HepG2 (cell line): ENCODE measurements around the gene MBD4. TPM values are rescaled to one million over a fixed set of nuclear protein-coding genes. Genes with fewer than 3 reads are reported as not detected.

ENCODE experiments used
- ATAC-seq: fragments of 200-7000 bp; cut with Tn5 transposase; 3 replicates; pipeline ENCODE4 v1.9.1; 2020; ENCODE audit warnings: mild to moderate bottlenecking, moderate library complexity
- BruUV-seq: library from RNA; stranded (reverse); fragments of 400-500 nt; replicated peaks from 2 replicates; lab custom pipeline; 2021; lab: Mats Ljungman, UMichigan
- CTCF ChIA-PET: fragments of 300-600 bp; formaldehyde crosslinking; extraction: SDS; loops from one replicate; lab custom pipeline; 2021; ENCODE audit warnings: low total read pairs, inconsistent platforms, low intra/inter-chr PET ratio; lab: Yijun Ruan, JAX
- POLR2A ChIA-PET: fragments of 350-600 bp; sonication (Branson Sonifier 250); formaldehyde crosslinking; loops from one replicate; lab custom pipeline; 2020; ENCODE audit warnings: antibody characterized with exemption, inconsistent platforms; lab: Yijun Ruan, JAX
- DNase-seq: peaks from one replicate; pipeline ENCODE4 v3.0.0-alpha.2; 2015; ENCODE audit warnings: low spot score
- FAIRE-seq: peaks from 3 replicates; lab custom pipeline; 2011; peaks lifted over from hg19 to GRCh38; lab: Jason Lieb, UNC
- H2AFZ ChIP-seq: one replicate; pipeline ENCODE4 v1.6.1; 2011; ENCODE audit warnings: low read length, inconsistent platforms
- H3K27ac ChIP-seq: fragments of 300-600 bp; 3 replicates; pipeline ENCODE4 v1.8.0; 2011; ENCODE audit warnings: mixed run types, mild to moderate bottlenecking, mixed read lengths, low read length, inconsistent platforms; ENCODE audit not compliant: insufficient read depth; ENCODE audit errors: extremely low read length
- H3K27me3 ChIP-seq, 2 experiments: fragments of 200-600 bp in 1 of 2; 2 replicates in 1 of 2; 3 replicates in 1 of 2; pipeline versions ENCODE4 v1.6.0 to v1.8.0; 2011; ENCODE audit warnings: low read length in 2 of 2, mild to moderate bottlenecking in 2 of 2, moderate library complexity in 2 of 2, inconsistent platforms in 1 of 2; ENCODE audit not compliant: insufficient read depth in 2 of 2, control insufficient read depth in 1 of 2
- H3K36me3 ChIP-seq, 2 experiments: fragments of 200-600 bp in 1 of 2; replicated peaks in 1 of 2; 2 replicates in 1 of 2; 3 replicates in 1 of 2; pipeline versions ENCODE4 v1.5.1 to v1.8.0; 2011; ENCODE audit warnings: low read length in 2 of 2, inconsistent platforms in 1 of 2; ENCODE audit not compliant: insufficient read depth in 2 of 2, control insufficient read depth in 1 of 2
- H3K4me1 ChIP-seq: 2 replicates; pipeline ENCODE4 v1.5.1; 2012; ENCODE audit warnings: low read length, inconsistent platforms; ENCODE audit not compliant: insufficient read depth
- H3K4me2 ChIP-seq: 2 replicates; pipeline ENCODE4 v1.6.0; 2011; ENCODE audit warnings: low read depth, low read length, inconsistent platforms
- H3K4me3 ChIP-seq, 3 experiments: fragments of 200-600 bp in 1 of 3; sonication (generic), shearing (Covaris generic) in 1 of 3; replicated peaks in 1 of 3; 2 replicates each; pipeline ENCODE4 v1.5.1; 2011 to 2016; ENCODE audit warnings: low read length in 3 of 3, inconsistent platforms in 2 of 3, low read depth in 2 of 3, mild to moderate bottlenecking in 2 of 3, control low read depth in 1 of 3, mixed read lengths in 1 of 3; ENCODE audit not compliant: insufficient read depth in 1 of 3
- H3K79me2 ChIP-seq: one replicate; pipeline ENCODE4 v1.6.1; 2011; ENCODE audit warnings: low read length, inconsistent platforms; ENCODE audit not compliant: insufficient read depth
- H3K9ac ChIP-seq: 2 replicates; pipeline ENCODE4 v1.6.0; 2011; ENCODE audit warnings: mild to moderate bottlenecking, low read depth, low read length, inconsistent platforms; ENCODE audit not compliant: insufficient read depth
- H3K9me3 ChIP-seq: 2 replicates; pipeline ENCODE4 v1.5.1; 2012; ENCODE audit warnings: mild to moderate bottlenecking, low read length
- H4K20me1 ChIP-seq: 2 replicates; pipeline ENCODE4 v1.6.0; 2011; ENCODE audit warnings: inconsistent platforms, mild to moderate bottlenecking, low read length, moderate library complexity; ENCODE audit not compliant: insufficient read depth
- ARNT ChIP-seq: fragments of 450-650 bp; IDR thresholded peaks from 2 replicates; pipeline ENCODE4 v1.6.1; 2017
- CBX2 ChIP-seq, 2 experiments: fragments of 200-600 bp in 1 of 2; sonication (generic); formaldehyde crosslinking in 1 of 2; IDR thresholded peaks; 2 replicates each; pipeline versions ENCODE4 v1.7.0 to v1.8.1; 2018 to 2022; ENCODE audit warnings: low read depth in 2 of 2, low read length in 1 of 2, mild to moderate bottlenecking in 1 of 2, missing genetic modification reagents in 1 of 2
- MTERF4 ChIP-seq: sonication (generic); formaldehyde crosslinking; IDR thresholded peaks from 2 replicates; pipeline ENCODE4 v1.8.0; 2023; ENCODE audit warnings: mild to moderate bottlenecking, missing genetic modification reagents
- PBX2 ChIP-seq: IDR thresholded peaks from 2 replicates; pipeline ENCODE4 v1.6.1; 2016; ENCODE audit warnings: control low read depth
- SP2 ChIP-seq: sonication (generic); formaldehyde crosslinking; IDR thresholded peaks from 2 replicates; pipeline ENCODE4 v1.5.1; 2020; ENCODE audit warnings: mild to moderate bottlenecking, missing genetic modification reagents
- ZNF362 ChIP-seq: sonication (generic); formaldehyde crosslinking; IDR thresholded peaks from 2 replicates; pipeline ENCODE4 v1.4.0; 2020; ENCODE audit warnings: missing genetic modification reagents, mild to moderate bottlenecking, borderline replicate concordance
- ZSCAN31 ChIP-seq: sonication (generic); formaldehyde crosslinking; IDR thresholded peaks from 2 replicates; pipeline ENCODE4 v1.5.0; 2020; ENCODE audit warnings: low read depth, mild to moderate bottlenecking, missing genetic modification reagents
- WGBS: methylation state at CpG from one replicate; pipeline ENCODE4 v1.1.6; 2017; ENCODE audit warnings: low lambda C conversion rate; 5-methylcytosine and 5-hydroxymethylcytosine counted together
- in situ Hi-C: cut with HindIII; loops from 2 replicates; pipeline ENCODE4 v1.10.0; 2017; ENCODE audit warnings: low pct_unique_long_range_greater_than_20kb; ENCODE audit not compliant: extremely low pct_ligation_motif_present
- intact Hi-C: fragments of 100-400 bp; cut with micrococcal nuclease; formaldehyde crosslinking; loops from one replicate; pipeline ENCODE4 v1.10.0; 2022; ENCODE audit not compliant: unreplicated experiment
- polyA plus RNA-seq, 8 experiments: library from polyadenylated mRNA; depleted of rRNA in 3 of 8; stranded (reverse) in 7 of 8; unstranded in 1 of 8; fragments of >200 nt; fragmentation: Illumina TruSeq in 4 of 8; extraction: Trizol in 4 of 8; gene quantifications; 2 replicates each; pipeline versions ENCODE4 v1.2.1 to v1.2.3, GENCODE V29; 2011 to 2016; ENCODE audit warnings: low read depth in 4 of 8, missing spikeins in 1 of 8, mixed read lengths in 1 of 8; ENCODE audit not compliant: insufficient read depth in 1 of 8
- total RNA-seq, 5 experiments: library from RNA; depleted of rRNA; stranded (reverse); fragments of >200 nt; fragmentation: Illumina TruSeq; extraction: Trizol; gene quantifications; 2 replicates each; pipeline ENCODE4 v1.2.3, GENCODE V29; 2016; ENCODE audit warnings: low read depth in 1 of 5
- TF ChIP-seq, protein P1 (sequence below): IDR thresholded peaks from 2 replicates; pipeline ENCODE4 v1.6.1; 2016
- TF ChIP-seq, protein P2 (sequence below): IDR thresholded peaks from 2 replicates; pipeline ENCODE4 v1.6.1; 2016; ENCODE audit warnings: low read depth, missing genetic modification reagents, missing compliant biosample characterization
- TF ChIP-seq, protein P3 (sequence below): sonication (generic); formaldehyde crosslinking; IDR thresholded peaks from 2 replicates; pipeline ENCODE4 v1.5.1; 2020; ENCODE audit warnings: mild to moderate bottlenecking, missing genetic modification reagents, moderate library complexity

The MBD4 gene
- total and polyA plus RNA-seq, 2 of the 13 experiments (the other 11 are each of a cell fraction or from before 2014, with no cell fraction given): 14.9 to 25.3 TPM

DNA sequence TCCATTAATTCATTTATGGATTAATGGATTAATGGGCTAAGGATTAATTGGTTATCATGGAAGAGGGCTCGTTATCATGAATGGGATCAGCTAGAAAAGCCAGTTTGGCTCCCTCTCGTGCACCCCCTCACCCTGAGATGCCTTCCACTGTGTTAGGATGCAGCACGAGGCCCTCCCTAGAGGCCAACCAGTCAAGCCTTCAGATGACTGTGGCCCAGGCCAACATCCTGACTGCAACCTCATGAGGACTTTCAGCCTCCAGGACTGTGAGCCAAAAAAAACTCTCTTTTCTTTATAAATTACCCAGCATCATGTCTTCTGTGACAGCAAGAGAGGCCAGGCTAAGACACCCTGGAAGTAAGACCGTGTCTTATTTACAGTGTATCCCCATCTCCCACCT is 20.3 kb downstream of the MBD4 start:
- ATAC-seq: no peak
- no peaks in the 10 kb centered on the region for H4K20me1 ChIP-seq
- TF ChIP-seq CBX2 (IDR thresholded peaks at IDR 0.05; ENCODE audit: low read depth, low read length) (no peak), CBX2 (CRISPR knock-in tag; IDR thresholded peaks at IDR 0.05; ENCODE audit: low read depth) (no peak), MTERF4 (no peak), ZSCAN31 (CRISPR knock-in tag) (no peak), ZNF362 (no peak), SP2 (no peak), PBX2 (CRISPR knock-in tag) (no peak), ARNT (no peak)
- TF ChIP-seq, protein P1, sequence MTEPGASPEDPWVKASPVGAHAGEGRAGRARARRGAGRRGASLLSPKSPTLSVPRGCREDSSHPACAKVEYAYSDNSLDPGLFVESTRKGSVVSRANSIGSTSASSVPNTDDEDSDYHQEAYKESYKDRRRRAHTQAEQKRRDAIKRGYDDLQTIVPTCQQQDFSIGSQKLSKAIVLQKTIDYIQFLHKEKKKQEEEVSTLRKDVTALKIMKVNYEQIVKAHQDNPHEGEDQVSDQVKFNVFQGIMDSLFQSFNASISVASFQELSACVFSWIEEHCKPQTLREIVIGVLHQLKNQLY (CRISPR knock-in tag): no peak
- TF ChIP-seq, protein P2, sequence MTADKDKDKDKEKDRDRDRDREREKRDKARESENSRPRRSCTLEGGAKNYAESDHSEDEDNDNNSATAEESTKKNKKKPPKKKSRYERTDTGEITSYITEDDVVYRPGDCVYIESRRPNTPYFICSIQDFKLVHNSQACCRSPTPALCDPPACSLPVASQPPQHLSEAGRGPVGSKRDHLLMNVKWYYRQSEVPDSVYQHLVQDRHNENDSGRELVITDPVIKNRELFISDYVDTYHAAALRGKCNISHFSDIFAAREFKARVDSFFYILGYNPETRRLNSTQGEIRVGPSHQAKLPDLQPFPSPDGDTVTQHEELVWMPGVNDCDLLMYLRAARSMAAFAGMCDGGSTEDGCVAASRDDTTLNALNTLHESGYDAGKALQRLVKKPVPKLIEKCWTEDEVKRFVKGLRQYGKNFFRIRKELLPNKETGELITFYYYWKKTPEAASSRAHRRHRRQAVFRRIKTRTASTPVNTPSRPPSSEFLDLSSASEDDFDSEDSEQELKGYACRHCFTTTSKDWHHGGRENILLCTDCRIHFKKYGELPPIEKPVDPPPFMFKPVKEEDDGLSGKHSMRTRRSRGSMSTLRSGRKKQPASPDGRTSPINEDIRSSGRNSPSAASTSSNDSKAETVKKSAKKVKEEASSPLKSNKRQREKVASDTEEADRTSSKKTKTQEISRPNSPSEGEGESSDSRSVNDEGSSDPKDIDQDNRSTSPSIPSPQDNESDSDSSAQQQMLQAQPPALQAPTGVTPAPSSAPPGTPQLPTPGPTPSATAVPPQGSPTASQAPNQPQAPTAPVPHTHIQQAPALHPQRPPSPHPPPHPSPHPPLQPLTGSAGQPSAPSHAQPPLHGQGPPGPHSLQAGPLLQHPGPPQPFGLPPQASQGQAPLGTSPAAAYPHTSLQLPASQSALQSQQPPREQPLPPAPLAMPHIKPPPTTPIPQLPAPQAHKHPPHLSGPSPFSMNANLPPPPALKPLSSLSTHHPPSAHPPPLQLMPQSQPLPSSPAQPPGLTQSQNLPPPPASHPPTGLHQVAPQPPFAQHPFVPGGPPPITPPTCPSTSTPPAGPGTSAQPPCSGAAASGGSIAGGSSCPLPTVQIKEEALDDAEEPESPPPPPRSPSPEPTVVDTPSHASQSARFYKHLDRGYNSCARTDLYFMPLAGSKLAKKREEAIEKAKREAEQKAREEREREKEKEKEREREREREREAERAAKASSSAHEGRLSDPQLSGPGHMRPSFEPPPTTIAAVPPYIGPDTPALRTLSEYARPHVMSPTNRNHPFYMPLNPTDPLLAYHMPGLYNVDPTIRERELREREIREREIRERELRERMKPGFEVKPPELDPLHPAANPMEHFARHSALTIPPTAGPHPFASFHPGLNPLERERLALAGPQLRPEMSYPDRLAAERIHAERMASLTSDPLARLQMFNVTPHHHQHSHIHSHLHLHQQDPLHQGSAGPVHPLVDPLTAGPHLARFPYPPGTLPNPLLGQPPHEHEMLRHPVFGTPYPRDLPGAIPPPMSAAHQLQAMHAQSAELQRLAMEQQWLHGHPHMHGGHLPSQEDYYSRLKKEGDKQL (CRISPR knock-in tag): no peak
- TF ChIP-seq, protein P3, sequence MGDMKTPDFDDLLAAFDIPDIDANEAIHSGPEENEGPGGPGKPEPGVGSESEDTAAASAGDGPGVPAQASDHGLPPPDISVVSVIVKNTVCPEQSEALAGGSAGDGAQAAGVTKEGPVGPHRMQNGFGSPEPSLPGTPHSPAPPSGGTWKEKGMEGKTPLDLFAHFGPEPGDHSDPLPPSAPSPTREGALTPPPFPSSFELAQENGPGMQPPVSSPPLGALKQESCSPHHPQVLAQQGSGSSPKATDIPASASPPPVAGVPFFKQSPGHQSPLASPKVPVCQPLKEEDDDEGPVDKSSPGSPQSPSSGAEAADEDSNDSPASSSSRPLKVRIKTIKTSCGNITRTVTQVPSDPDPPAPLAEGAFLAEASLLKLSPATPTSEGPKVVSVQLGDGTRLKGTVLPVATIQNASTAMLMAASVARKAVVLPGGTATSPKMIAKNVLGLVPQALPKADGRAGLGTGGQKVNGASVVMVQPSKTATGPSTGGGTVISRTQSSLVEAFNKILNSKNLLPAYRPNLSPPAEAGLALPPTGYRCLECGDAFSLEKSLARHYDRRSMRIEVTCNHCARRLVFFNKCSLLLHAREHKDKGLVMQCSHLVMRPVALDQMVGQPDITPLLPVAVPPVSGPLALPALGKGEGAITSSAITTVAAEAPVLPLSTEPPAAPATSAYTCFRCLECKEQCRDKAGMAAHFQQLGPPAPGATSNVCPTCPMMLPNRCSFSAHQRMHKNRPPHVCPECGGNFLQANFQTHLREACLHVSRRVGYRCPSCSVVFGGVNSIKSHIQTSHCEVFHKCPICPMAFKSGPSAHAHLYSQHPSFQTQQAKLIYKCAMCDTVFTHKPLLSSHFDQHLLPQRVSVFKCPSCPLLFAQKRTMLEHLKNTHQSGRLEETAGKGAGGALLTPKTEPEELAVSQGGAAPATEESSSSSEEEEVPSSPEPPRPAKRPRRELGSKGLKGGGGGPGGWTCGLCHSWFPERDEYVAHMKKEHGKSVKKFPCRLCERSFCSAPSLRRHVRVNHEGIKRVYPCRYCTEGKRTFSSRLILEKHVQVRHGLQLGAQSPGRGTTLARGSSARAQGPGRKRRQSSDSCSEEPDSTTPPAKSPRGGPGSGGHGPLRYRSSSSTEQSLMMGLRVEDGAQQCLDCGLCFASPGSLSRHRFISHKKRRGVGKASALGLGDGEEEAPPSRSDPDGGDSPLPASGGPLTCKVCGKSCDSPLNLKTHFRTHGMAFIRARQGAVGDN: no peak

More for the DNA sequence above, 20.3 kb downstream of the MBD4 start:
- in situ Hi-C loops: no loop called here
- H3K4me3 ChIP-seq: no peak overlapping the region
- intact Hi-C loops: loop anchor here (5.0 kb wide), 1 partner anchor 462 kb away; no protein-coding TSS in a partner anchor
- H2AFZ ChIP-seq: no peak overlapping the region
- FAIRE-seq (no peak), DNase-seq (no peak)
- H3K9me3 ChIP-seq: no peaks in the 10 kb centered on the region
- H3K27ac ChIP-seq: no peak overlapping the region
- BruUV-seq: no TSS peak
- 75% methylated on average over 4 of the region's 4 CpGs for WGBS
- no peak overlapping the region for H3K9ac ChIP-seq
- no peak overlapping the region for H3K4me2 ChIP-seq
- no peaks in the 10 kb centered on the region for H3K36me3 ChIP-seq
- no peaks in the 10 kb centered on the region for H3K27me3 ChIP-seq
- ChIA-PET CTCF (no interaction called here), POLR2A (no interaction called here)
- peaks cover 81% of the 10 kb centered on the region for H3K4me1 ChIP-seq
- H3K79me2 ChIP-seq: no peaks in the 10 kb centered on the region
